HS-5 (cell line): ENCODE data around the gene ARHGAP15.

Experiments used
- DNase-seq: peaks from one replicate; pipeline ENCODE4 v3.0.0-alpha.2; 2012; ENCODE audit warnings: low read depth

Gene ARHGAP15

GRCh38 chr2:143584936-143585335 lies 455.7 kb downstream of the ARHGAP15 start:
- no peak for DNase-seq

- DNase-seq: no peak
Observed at GRCh38 chr2:143586119-143586518, 456.9 kb downstream of the ARHGAP15 start.

GRCh38 chr2:143588746-143589145 lies 459.5 kb downstream of the ARHGAP15 start:
- DNase-seq: no peak

GRCh38 chr2:143594161-143594560 lies 464.9 kb downstream of the ARHGAP15 start:
- no peak for DNase-seq

- DNase-seq: no peak
Observed at GRCh38 chr2:143594745-143595144, 465.5 kb downstream of the ARHGAP15 start.

GRCh38 chr2:143600116-143600515 lies 470.9 kb downstream of the ARHGAP15 start:
- DNase-seq: no peak

- no peak for DNase-seq
Observed at GRCh38 chr2:143601828-143602227, 472.6 kb downstream of the ARHGAP15 start.

GRCh38 chr2:143603035-143603655 lies 473.9 kb downstream of the ARHGAP15 start:
- no peak for DNase-seq

GRCh38 chr2:143603846-143604565 lies 474.8 kb downstream of the ARHGAP15 start:
- no peak for DNase-seq

- no peak for DNase-seq
Observed at GRCh38 chr2:143604566-143604959, 475.3 kb downstream of the ARHGAP15 start.

- no peak for DNase-seq
Observed at GRCh38 chr2:143607231-143608062, 478.2 kb downstream of the ARHGAP15 start.

- DNase-seq: no peak
Observed at GRCh38 chr2:143608063-143608423, 478.8 kb downstream of the ARHGAP15 start.

- DNase-seq: no peak
Observed at GRCh38 chr2:143608758-143609157, 479.5 kb downstream of the ARHGAP15 start.

- no peak for DNase-seq
Observed at GRCh38 chr2:143611336-143611735, 482.1 kb downstream of the ARHGAP15 start.

- DNase-seq: no peak
Observed at GRCh38 chr2:143615562-143615961, 486.3 kb downstream of the ARHGAP15 start.

- DNase-seq: no peak
Observed at GRCh38 chr2:143616452-143616851, 487.2 kb downstream of the ARHGAP15 start.

GRCh38 chr2:143617803-143618415 lies 488.7 kb downstream of the ARHGAP15 start:
- DNase-seq: no peak

- no peak for DNase-seq
Observed at GRCh38 chr2:143622106-143622505, 492.9 kb downstream of the ARHGAP15 start.

- DNase-seq: no peak
Observed at GRCh38 chr2:143623231-143623908, 494.2 kb downstream of the ARHGAP15 start.

- DNase-seq: no peak
Observed at GRCh38 chr2:143623909-143624260, 494.7 kb downstream of the ARHGAP15 start.

- DNase-seq: peak; percentile 5
Observed at GRCh38 chr2:143629340-143629739, 500.1 kb downstream of the ARHGAP15 start.

- no peak for DNase-seq
Observed at GRCh38 chr2:143632751-143633374, 503.6 kb downstream of the ARHGAP15 start.
